Liver (tissue), 3 donors: Measurements from ENCODE around the gene CEP63.

Experiments
- ATF3 ChIP-seq: IDR thresholded peaks from 2 replicates; pipeline ENCODE4 v1.6.1; 2016; ENCODE audit warnings: antibody characterized with exemption
- CTCF ChIP-seq: fragments of 150-350 bp; IDR thresholded peaks from 2 replicates; pipeline ENCODE4 v1.5.1; 2017; ENCODE audit warnings: improper control_type of control experiment, low read depth, low read length; ENCODE audit not compliant: missing input control
- FOXA1 ChIP-seq: IDR thresholded peaks from 2 replicates; pipeline ENCODE4 v1.6.1; 2016; ENCODE audit warnings: antibody characterized with exemption
- FOXA2 ChIP-seq: IDR thresholded peaks from 2 replicates; pipeline ENCODE4 v1.6.1; 2016; ENCODE audit warnings: antibody characterized with exemption
- GABPA ChIP-seq, 2 donors: IDR thresholded peaks in 1 of 2; conservative IDR thresholded peaks in 1 of 2; 2 replicates each; pipeline ENCODE4 v1.6.1; 2016; ENCODE audit warnings: antibody characterized with exemption in 2 of 2, mild to moderate bottlenecking in 1 of 2, moderate library complexity in 1 of 2
- HNF4G ChIP-seq: IDR thresholded peaks from 2 replicates; pipeline ENCODE4 v1.6.1; 2016; ENCODE audit warnings: antibody characterized with exemption
- JUND ChIP-seq, 2 donors: IDR thresholded peaks; 2 replicates each; pipeline ENCODE4 v1.6.1; 2016; ENCODE audit warnings: antibody characterized with exemption in 2 of 2
- RAD21 ChIP-seq, 2 donors: IDR thresholded peaks; 2 replicates each; pipeline ENCODE4 v1.6.1; 2016; ENCODE audit warnings: antibody characterized with exemption in 2 of 2, mild to moderate bottlenecking in 2 of 2
- RXRA ChIP-seq, 2 donors: IDR thresholded peaks; 2 replicates each; pipeline ENCODE4 v1.6.1; 2017 to 2018; ENCODE audit warnings: antibody characterized with exemption in 2 of 2, mild to moderate bottlenecking in 1 of 2
- TAF1 ChIP-seq: conservative IDR thresholded peaks from 2 replicates; pipeline ENCODE4 v1.6.1; 2016; ENCODE audit warnings: antibody characterized with exemption, mild to moderate bottlenecking
- YY1 ChIP-seq: IDR thresholded peaks from 2 replicates; pipeline ENCODE4 v1.6.1; 2016; ENCODE audit warnings: antibody characterized with exemption, mild to moderate bottlenecking
- TF ChIP-seq, protein P1 (sequence below): IDR thresholded peaks from 2 replicates; pipeline ENCODE4 v1.6.1; 2016; ENCODE audit warnings: antibody characterized with exemption, mild to moderate bottlenecking
- donor health status: healthy.
- donor health status: healthy.

- no peak for TF ChIP-seq CTCF
- TF ChIP-seq TAF1 = no peak
- TF ChIP-seq RAD21 (IDR thresholded peaks at IDR 0.05) = no peak
- no peak for TF ChIP-seq YY1
- no peak for TF ChIP-seq RXRA (IDR thresholded peaks at IDR 0.05)
- TF ChIP-seq, protein P1, sequence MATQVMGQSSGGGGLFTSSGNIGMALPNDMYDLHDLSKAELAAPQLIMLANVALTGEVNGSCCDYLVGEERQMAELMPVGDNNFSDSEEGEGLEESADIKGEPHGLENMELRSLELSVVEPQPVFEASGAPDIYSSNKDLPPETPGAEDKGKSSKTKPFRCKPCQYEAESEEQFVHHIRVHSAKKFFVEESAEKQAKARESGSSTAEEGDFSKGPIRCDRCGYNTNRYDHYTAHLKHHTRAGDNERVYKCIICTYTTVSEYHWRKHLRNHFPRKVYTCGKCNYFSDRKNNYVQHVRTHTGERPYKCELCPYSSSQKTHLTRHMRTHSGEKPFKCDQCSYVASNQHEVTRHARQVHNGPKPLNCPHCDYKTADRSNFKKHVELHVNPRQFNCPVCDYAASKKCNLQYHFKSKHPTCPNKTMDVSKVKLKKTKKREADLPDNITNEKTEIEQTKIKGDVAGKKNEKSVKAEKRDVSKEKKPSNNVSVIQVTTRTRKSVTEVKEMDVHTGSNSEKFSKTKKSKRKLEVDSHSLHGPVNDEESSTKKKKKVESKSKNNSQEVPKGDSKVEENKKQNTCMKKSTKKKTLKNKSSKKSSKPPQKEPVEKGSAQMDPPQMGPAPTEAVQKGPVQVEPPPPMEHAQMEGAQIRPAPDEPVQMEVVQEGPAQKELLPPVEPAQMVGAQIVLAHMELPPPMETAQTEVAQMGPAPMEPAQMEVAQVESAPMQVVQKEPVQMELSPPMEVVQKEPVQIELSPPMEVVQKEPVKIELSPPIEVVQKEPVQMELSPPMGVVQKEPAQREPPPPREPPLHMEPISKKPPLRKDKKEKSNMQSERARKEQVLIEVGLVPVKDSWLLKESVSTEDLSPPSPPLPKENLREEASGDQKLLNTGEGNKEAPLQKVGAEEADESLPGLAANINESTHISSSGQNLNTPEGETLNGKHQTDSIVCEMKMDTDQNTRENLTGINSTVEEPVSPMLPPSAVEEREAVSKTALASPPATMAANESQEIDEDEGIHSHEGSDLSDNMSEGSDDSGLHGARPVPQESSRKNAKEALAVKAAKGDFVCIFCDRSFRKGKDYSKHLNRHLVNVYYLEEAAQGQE = no peak
- no peak for TF ChIP-seq ATF3
- no peak for TF ChIP-seq JUND (IDR thresholded peaks at IDR 0.05)
- TF ChIP-seq FOXA1 = no peak
- TF ChIP-seq FOXA2 = no peak
- no peak for TF ChIP-seq GABPA (IDR thresholded peaks at IDR 0.05 in 1 of 2, conservative IDR thresholded peaks at IDR 0.05 in 1 of 2)
- no peak for TF ChIP-seq HNF4G
These were observed 108.5 kb downstream of the CEP63 start for GRCh38 chr3:134594331-134594741.
